Ramos (cell line): ENCODE measurements around the gene TRAPPC2B.
"Not testable (repeated sequence)": the region's sequence is repeated elsewhere in the genome, so short reads cannot be mapped to it uniquely, and the experiment has no call there.

Source experiments
- in situ Hi-C: fragments of 300-500 bp; cut with MboI; formaldehyde crosslinking; loops from one replicate; pipeline ENCODE4 v1.14.3; 2022; ENCODE audit warnings: low sequenced_read_pairs; ENCODE audit not compliant: unreplicated experiment

TRAPPC2B gene

GRCh38 chr19:57366776-57367175, 3.4 kb downstream of the TRAPPC2B start:
- in situ Hi-C loops: no loop called here

GRCh38 chr19:57374179-57374578, 10.8 kb downstream of the TRAPPC2B start:
- in situ Hi-C loops: no loop called here

GRCh38 chr19:57374647-57375046, 11.3 kb downstream of the TRAPPC2B start:
- in situ Hi-C loops: not testable (repeated sequence)

- in situ Hi-C loops: no loop called here
Observed at GRCh38 chr19:57376151-57376550, 12.8 kb downstream of the TRAPPC2B start.

GRCh38 chr19:57377498-57378146, 14.3 kb downstream of the TRAPPC2B start:
- in situ Hi-C loops: no loop called here

- in situ Hi-C loops: no loop called here
Observed at GRCh38 chr19:57380923-57381322, 17.6 kb downstream of the TRAPPC2B start.

GRCh38 chr19:57382806-57383488, 19.6 kb downstream of the TRAPPC2B start:
- in situ Hi-C loops: no loop called here

GRCh38 chr19:57389194-57389729, 25.9 kb downstream of the TRAPPC2B start:
- in situ Hi-C loops: no loop called here

GRCh38 chr19:57389730-57390598, 26.6 kb downstream of the TRAPPC2B start, which contains the start of gene ZNF548:
Gene ZNF548, plus strand, starts transcription at chr19:57389854. Its CDS starts 246 bp downstream, at chr19:57390100.
- in situ Hi-C loops: no loop called here

GRCh38 chr19:57395710-57396109, 32.4 kb downstream of the TRAPPC2B start:
- in situ Hi-C loops: no loop called here

- in situ Hi-C loops: no loop called here
Observed at GRCh38 chr19:57398868-57399267, 35.5 kb downstream of the TRAPPC2B start.

- in situ Hi-C loops: no loop called here
Observed at GRCh38 chr19:57403737-57404563, 40.6 kb downstream of the TRAPPC2B start.

- in situ Hi-C loops: no loop called here
Observed at GRCh38 chr19:57406516-57407123, 43.3 kb downstream of the TRAPPC2B start.

- in situ Hi-C loops: no loop called here
Observed at GRCh38 chr19:57410877-57411671, 47.7 kb downstream of the TRAPPC2B start, which contains the start of gene ZNF17. Gene ZNF17, plus strand, starts transcription at chr19:57411161. Its CDS starts 2,455 bp downstream, at chr19:57413616.
